ENCODE measurements around the gene NYAP2.

NYAP2 gene

GRCh38 chr2:225569995-225570394 is 170.5 kb downstream of the NYAP2 start:
- DNase-seq: no peak

- DNase-seq: no peak
Measured at GRCh38 chr2:225573603-225574002, 174.1 kb downstream of the NYAP2 start.

- no peak for DNase-seq
Measured at GRCh38 chr2:225574582-225575138, 175.2 kb downstream of the NYAP2 start.

- no peak for DNase-seq
Measured at GRCh38 chr2:225581135-225581534, 181.6 kb downstream of the NYAP2 start.

- DNase-seq: no peak
Measured at GRCh38 chr2:225581906-225582305, 182.4 kb downstream of the NYAP2 start.

- DNase-seq: no peak
Measured at GRCh38 chr2:225582355-225583116, 183.0 kb downstream of the NYAP2 start.

GRCh38 chr2:225584796-225585195 is 185.3 kb downstream of the NYAP2 start:
- DNase-seq: no peak

GRCh38 chr2:225590932-225591331 is 191.4 kb downstream of the NYAP2 start:
- no peak for DNase-seq

GRCh38 chr2:225597911-225598310 is 198.4 kb downstream of the NYAP2 start:
- DNase-seq: no peak

- DNase-seq: no peak
Measured at GRCh38 chr2:225598426-225598825, 198.9 kb downstream of the NYAP2 start.

- no peak for DNase-seq
Measured at GRCh38 chr2:225598897-225599296, 199.4 kb downstream of the NYAP2 start.

- DNase-seq: no peak
Measured at GRCh38 chr2:225599856-225600255, 200.3 kb downstream of the NYAP2 start.

GRCh38 chr2:225600444-225600843 is 200.9 kb downstream of the NYAP2 start:
- DNase-seq: no peak

GRCh38 chr2:225600865-225601264 is 201.4 kb downstream of the NYAP2 start:
- no peak for DNase-seq

GRCh38 chr2:225602205-225602604 is 202.7 kb downstream of the NYAP2 start:
- DNase-seq: no peak

GRCh38 chr2:225608136-225608535 is 208.6 kb downstream of the NYAP2 start:
- DNase-seq: no peak

- no peak for DNase-seq
Measured at GRCh38 chr2:225612636-225613035, 213.1 kb downstream of the NYAP2 start.

GRCh38 chr2:225614915-225615314 is 215.4 kb downstream of the NYAP2 start:
- no peak for DNase-seq

- no peak for DNase-seq
Measured at GRCh38 chr2:225615514-225615913, 216.0 kb downstream of the NYAP2 start.

- no peak for DNase-seq
Measured at GRCh38 chr2:225616372-225616771, 216.9 kb downstream of the NYAP2 start.

- no peak for DNase-seq
Measured at GRCh38 chr2:225616848-225617247, 217.3 kb downstream of the NYAP2 start.

GRCh38 chr2:225620227-225620626 is 220.7 kb downstream of the NYAP2 start:
- DNase-seq: no peak

- DNase-seq: no peak
Measured at GRCh38 chr2:225630824-225631533, 231.5 kb downstream of the NYAP2 start.

- DNase-seq: no peak
Measured at GRCh38 chr2:225632351-225632750, 232.8 kb downstream of the NYAP2 start.

Measured in DMS79 treated with DMSO at 0.1 percent for 48 hours (cell line).